Immature natural killer cell (primary cell): Measurements from ENCODE around the gene PPFIBP2. TPM values are rescaled to one million over a fixed set of nuclear protein-coding genes. Genes with fewer than 3 reads are reported as not detected.

Source experiments
- DNase-seq, 3 donors: peaks; one replicate each; pipeline ENCODE4 v3.0.0; 2022; ENCODE audit warnings: mixed read lengths in 1 of 3
- H3K27ac Mint-ChIP-seq, 6 donors: one replicate each; pipeline ENCODE4 v1.8.0; 2020; ENCODE audit warnings: mixed read lengths in 6 of 6, mild to moderate bottlenecking in 5 of 6, inconsistent platforms in 4 of 6, moderate library complexity in 3 of 6
- H3K27me3 Mint-ChIP-seq, 3 donors: one replicate each; pipeline ENCODE4 v1.8.0; 2020 to 2021; ENCODE audit warnings: low read depth in 3 of 3, mild to moderate bottlenecking in 3 of 3, mixed read lengths in 3 of 3, moderate library complexity in 3 of 3, inconsistent platforms in 1 of 3
- H3K36me3 Mint-ChIP-seq, 3 donors: one replicate each; pipeline ENCODE4 v1.8.0; 2020; ENCODE audit warnings: mixed read lengths in 3 of 3, inconsistent platforms in 2 of 3, mild to moderate bottlenecking in 2 of 3
- H3K4me1 Mint-ChIP-seq, 2 donors: one replicate each; pipeline ENCODE4 v1.8.0; 2020; ENCODE audit warnings: inconsistent platforms in 2 of 2, mild to moderate bottlenecking in 2 of 2, mixed read lengths in 2 of 2, moderate library complexity in 1 of 2
- H3K4me3 Mint-ChIP-seq, 5 donors: one replicate each; pipeline ENCODE4 v1.8.0; 2020; ENCODE audit warnings: mild to moderate bottlenecking in 5 of 5, mixed read lengths in 5 of 5, inconsistent platforms in 3 of 5, moderate library complexity in 3 of 5
- H3K9me3 Mint-ChIP-seq, 6 donors: one replicate each; pipeline ENCODE4 v1.8.0; 2020; ENCODE audit warnings: mild to moderate bottlenecking in 6 of 6, mixed read lengths in 6 of 6, inconsistent platforms in 4 of 6, moderate library complexity in 3 of 6
- polyA plus RNA-seq, 3 donors: library from polyadenylated mRNA; unstranded; fragments of 300-500 nt; fragmentation: Illumina TruSeq; gene quantifications; one replicate each; pipeline ENCODE4 v1.2.3, GENCODE V29; 2021

Gene PPFIBP2
- polyA plus RNA-seq, 3 donors from 2014 or later, result 0.52 to 5.3 (median 1.9) TPM

DNA sequence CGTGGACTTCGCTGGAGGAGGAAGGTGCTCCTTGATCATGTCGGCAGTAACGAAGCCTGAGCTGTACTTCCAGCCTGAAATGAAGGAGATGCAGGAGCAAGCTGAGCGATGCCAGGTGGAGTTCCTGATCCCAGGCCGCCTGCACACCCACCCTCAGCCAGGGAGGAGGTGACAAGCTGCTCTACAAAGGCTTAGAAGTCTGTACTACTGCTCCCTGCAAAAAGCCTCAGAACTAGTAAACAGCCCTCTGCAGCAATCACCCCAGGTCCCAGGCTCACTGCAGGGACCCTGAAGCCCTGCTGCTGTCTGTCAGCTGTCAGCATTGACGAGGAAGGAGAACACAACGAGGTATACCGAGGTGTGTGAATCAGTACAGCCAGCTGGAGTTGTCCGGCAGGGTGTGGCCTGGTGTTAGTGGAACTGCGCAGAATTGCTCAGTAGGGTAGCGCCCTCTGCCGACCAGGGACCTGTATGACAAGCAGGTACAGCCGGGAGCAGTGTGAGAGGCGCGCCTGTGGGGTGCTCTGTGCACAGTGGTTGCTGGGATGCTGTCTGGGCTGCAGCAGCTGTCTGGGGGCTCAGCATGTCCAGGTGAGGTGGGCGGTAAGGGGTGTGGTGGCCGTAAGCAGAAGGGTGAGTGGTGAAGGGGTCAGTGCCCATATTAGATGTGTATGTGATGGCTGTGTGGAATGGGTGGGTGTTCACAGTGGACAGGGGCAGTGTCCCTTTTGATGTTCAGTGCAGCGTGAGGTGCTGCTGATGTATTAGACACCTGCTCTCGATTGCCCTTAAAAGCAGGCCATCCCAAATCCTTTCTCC lies 151.9 kb downstream of the PPFIBP2 start:
- H3K36me3 Mint-ChIP-seq, result peaks cover 0 to 3% (median 0%) of the 10 kb centered on the region in 3 donors
- H3K27me3 Mint-ChIP-seq, result peaks cover 0 to 6% (median 3%) of the 10 kb centered on the region in 3 donors
- H3K4me3 Mint-ChIP-seq, result no peak overlapping the region
- H3K4me1 Mint-ChIP-seq, result no peaks in the 10 kb centered on the region
- H3K27ac Mint-ChIP-seq, result no peak overlapping the region
- peak; percentile 50 to 69 (median 61) for DNase-seq
- no peaks in the 10 kb centered on the region for H3K9me3 Mint-ChIP-seq

DNA sequence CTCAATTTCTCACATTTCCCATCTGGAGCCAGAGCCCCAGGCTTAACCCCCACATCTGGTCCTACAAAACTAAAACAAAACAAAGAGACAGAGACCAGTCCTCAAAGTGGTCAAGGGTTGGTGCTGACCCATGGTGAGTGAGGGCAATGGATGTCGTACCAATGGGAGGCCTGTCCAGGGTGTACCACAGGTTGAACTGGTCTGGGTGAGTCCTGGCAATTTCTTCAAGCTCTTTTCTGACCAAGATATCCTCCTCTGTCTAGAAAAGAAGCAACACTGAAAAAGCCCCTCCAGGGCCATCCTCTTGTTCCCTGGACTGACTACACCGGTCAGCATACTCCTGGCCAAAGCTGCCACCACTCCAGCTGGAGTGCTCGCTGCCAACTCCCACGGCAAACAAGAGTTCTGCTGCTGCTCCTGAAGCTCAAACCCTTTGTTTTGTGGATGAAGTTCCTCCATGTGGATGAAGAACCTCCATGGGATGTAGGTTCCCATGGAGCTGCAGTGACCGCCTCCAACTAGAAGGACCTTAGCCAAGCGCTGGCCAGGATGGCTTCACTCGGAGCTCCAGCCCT lies 152.6 kb downstream of the PPFIBP2 start:
- Mint-ChIP-seq H3K27me3 (peaks cover under 1 to 8% (median 6%) of the 10 kb centered on the region in 3 donors), H3K27ac (no peak overlapping the region)
- DNase-seq, result no peak

DNA sequence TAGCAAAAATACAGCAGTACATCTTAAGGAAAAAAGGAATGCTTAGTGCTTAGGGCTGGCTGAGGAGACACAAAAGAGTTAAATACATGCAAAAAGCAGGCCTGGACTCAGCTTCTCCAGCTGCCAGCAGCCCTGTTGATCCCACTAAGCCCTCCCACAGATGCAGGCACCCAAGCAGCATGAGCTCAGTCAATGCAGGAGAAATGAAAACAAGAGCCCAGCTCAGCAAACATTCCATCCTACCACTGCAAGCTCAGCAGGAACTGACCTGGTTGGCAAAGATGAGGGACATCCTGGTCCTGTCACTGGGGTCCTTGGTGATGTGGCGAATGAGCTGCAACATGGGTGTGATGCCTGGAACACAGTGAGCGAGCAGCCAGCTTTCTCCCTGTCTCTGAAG lies 153.7 kb downstream of the PPFIBP2 start:
- H3K27me3 Mint-ChIP-seq, result peaks cover 3 to 14% (median 11%) of the 10 kb centered on the region in 3 donors
- no peak for DNase-seq
- H3K36me3 Mint-ChIP-seq, result peaks cover 0 to 3% (median 0%) of the 10 kb centered on the region in 3 donors
- peaks cover 0 to 2% of the 10 kb centered on the region in 2 donors for H3K4me1 Mint-ChIP-seq
- no peak overlapping the region for H3K27ac Mint-ChIP-seq
- no peaks in the 10 kb centered on the region for H3K9me3 Mint-ChIP-seq
- no peak overlapping the region for H3K4me3 Mint-ChIP-seq

More for the DNA sequence above, 152.6 kb downstream of the PPFIBP2 start:
- Mint-ChIP-seq H3K9me3 (no peaks in the 10 kb centered on the region), H3K36me3 (peaks cover 0 to 3% (median 0%) of the 10 kb centered on the region in 3 donors), H3K4me3 (no peak overlapping the region), H3K4me1 (no peaks in the 10 kb centered on the region)

DNA sequence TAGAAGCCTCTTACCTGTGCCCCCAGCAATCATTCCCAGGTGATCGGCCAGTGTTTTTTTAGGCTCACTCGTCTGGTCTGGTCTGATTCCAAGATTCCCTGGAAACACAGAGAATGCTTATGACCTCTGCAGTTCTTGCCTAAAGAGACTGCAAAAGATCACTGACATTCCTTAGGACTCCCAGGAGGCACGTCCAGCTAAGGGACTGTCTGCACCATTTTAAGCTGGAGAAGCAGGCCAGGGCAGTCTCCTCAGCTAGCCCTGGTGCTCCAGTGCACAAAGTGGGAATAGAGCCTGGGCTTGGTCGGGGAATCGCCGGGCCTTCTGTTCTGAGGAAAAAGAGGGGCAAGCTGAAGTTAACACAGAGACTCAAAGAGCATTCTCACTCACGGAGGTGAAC lies 154.7 kb downstream of the PPFIBP2 start:
- Mint-ChIP-seq H3K9me3 (no peaks in the 10 kb centered on the region), H3K36me3 (peaks cover 0 to 3% (median 0%) of the 10 kb centered on the region in 3 donors), H3K4me3 (no peak overlapping the region), H3K4me1 (peaks cover 0 to 6% of the 10 kb centered on the region in 2 donors), H3K27me3 (peaks cover 5 to 18% (median 12%) of the 10 kb centered on the region in 3 donors), H3K27ac (no peak overlapping the region)
- DNase-seq, result no peak

DNA sequence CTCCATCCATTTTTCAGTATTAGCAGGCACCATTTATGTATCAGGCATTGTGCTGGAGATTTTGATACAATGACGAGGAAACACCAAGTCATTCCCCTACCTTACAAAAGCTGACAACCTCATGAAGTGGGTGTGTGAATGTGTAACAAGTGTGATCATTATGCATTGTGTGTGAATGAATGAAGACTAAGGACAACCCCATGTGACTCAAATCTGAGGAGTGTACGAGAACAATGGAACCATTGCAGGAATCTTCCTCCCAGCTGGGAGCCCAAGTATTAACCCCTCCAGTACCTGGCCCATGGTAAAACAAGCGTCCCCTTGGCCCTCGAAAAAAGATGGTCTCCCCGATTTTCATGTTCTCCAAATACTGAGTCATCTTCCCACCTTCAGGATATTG lies 155.1 kb downstream of the PPFIBP2 start:
- Mint-ChIP-seq H3K27me3 (peaks cover 5 to 18% (median 11%) of the 10 kb centered on the region in 3 donors), H3K36me3 (peaks cover 0 to 2% (median 0%) of the 10 kb centered on the region in 3 donors), H3K4me3 (no peak overlapping the region), H3K9me3 (no peaks in the 10 kb centered on the region), H3K27ac (no peak overlapping the region), H3K4me1 (peaks cover under 1 to 7% of the 10 kb centered on the region in 2 donors)
- no peak for DNase-seq

DNA sequence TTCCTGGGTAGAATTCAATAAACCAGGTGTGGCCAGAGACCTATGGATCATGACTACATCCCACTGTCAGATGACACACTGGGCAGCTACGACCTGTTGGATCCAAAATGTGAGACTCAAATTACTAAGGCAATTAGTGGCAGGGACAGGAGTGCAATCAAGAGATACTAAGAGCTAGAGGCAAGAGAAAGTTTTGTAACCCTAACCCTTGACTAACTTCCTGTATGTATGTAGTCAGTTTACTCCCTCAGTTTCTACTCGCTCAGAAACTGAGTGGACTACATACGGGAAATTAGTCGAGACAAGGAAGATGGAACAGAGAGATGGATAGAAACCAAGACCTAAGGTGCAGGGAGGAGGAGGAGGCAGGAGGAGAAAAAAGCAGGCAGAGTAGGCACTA lies 156.8 kb downstream of the PPFIBP2 start:
- Mint-ChIP-seq H3K36me3 (peaks cover 0 to 3% (median 0%) of the 10 kb centered on the region in 3 donors), H3K27ac (no peak overlapping the region), H3K4me1 (peaks cover 8 to 13% of the 10 kb centered on the region in 2 donors), H3K9me3 (no peaks in the 10 kb centered on the region), H3K4me3 (no peak overlapping the region), H3K27me3 (peaks cover 12 to 26% (median 17%) of the 10 kb centered on the region in 3 donors)
- DNase-seq, result no peak

DNA sequence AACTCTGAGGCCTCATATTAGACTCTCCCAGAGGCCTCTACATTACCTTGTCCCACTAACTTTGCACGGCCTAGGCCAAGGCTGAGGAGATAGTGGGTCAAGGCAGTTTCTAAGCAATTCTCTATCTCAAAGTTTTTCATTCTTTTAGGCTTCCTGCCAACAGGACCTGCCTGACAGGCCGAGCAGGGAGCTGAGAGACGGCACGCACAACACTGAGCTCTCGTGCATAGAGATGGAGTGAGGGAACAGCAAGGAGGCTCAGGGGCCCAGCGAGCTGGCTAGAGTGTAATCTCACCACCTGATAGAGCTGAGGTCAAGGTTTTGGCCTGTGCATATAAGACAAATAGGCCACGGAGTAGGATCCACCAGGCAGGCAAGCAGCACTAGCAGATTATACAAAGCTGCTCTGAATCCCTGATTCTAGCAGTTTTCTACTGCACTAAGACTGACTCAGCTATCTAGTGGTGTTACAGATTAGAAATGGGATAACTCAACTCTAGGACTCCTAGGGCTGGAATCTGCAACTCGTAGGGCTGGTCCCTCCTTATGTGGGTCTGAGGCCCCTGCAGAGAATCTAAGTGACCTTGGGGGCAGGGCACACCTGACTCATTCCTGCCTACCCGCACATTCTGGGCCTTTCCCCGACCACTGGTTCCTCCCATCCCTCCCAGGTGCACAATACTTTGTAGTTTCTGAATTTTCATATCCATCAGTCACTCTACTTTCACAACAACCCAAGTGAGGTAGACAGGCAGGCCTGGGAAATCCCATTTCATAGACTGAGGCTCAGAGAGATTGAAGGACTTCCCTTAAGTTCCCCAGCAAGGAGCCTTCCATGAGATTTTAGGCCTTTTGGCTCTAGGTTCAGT lies 157.8 kb downstream of the PPFIBP2 start:
- peaks cover 8 to 13% of the 10 kb centered on the region in 2 donors for H3K4me1 Mint-ChIP-seq
- peaks cover 0 to 3% (median 0%) of the 10 kb centered on the region in 3 donors for H3K36me3 Mint-ChIP-seq
- peak overlapping the region in 1 of 5 donors; percentile 6 for H3K4me3 Mint-ChIP-seq
- DNase-seq, result no peak
- H3K27me3 Mint-ChIP-seq, result peaks cover 13 to 27% (median 20%) of the 10 kb centered on the region in 3 donors
- H3K9me3 Mint-ChIP-seq, result no peaks in the 10 kb centered on the region
- no peak overlapping the region for H3K27ac Mint-ChIP-seq

DNA sequence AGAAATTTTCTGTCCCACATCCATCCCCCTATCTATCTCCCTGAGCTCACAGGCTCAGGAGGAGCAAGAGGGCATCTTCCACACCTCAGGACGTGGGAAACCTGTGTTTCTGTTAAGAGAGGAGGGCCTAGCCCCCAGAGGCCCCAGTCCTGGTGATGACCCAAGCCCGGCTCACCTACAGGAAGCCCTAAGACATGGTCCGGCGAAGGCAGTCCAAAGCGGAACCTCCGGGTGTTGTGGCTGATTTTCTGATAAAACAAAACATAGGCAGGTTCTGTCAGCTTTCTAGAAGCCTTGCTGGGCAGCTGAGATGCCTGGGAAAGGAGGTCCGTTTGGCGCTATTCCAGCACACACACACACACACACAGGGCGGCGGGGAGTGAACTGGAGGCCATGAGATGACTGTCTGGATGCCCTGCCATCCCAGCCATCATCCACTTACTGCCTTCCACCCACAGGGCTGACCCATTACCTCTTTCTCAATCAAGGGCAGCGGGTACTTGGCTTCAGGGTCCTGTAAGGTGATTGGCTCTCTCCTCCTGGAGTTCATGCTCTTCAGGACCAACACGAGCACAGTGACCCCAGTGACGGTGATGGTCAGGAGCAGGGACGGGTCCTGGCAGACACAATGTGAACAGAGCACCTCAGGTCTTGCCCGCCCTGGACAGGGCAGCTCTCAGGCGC lies 158.6 kb downstream of the PPFIBP2 start:
- peak overlapping the region; percentile 36 to 71 (median 60) for H3K4me3 Mint-ChIP-seq
- H3K9me3 Mint-ChIP-seq, result no peaks in the 10 kb centered on the region
- peaks cover 8 to 13% of the 10 kb centered on the region in 2 donors for H3K4me1 Mint-ChIP-seq
- no peak for DNase-seq
- peaks cover 0 to 3% (median 0%) of the 10 kb centered on the region in 3 donors for H3K36me3 Mint-ChIP-seq
- peaks cover 13 to 27% (median 20%) of the 10 kb centered on the region in 3 donors for H3K27me3 Mint-ChIP-seq
- H3K27ac Mint-ChIP-seq, result no peak overlapping the region

DNA sequence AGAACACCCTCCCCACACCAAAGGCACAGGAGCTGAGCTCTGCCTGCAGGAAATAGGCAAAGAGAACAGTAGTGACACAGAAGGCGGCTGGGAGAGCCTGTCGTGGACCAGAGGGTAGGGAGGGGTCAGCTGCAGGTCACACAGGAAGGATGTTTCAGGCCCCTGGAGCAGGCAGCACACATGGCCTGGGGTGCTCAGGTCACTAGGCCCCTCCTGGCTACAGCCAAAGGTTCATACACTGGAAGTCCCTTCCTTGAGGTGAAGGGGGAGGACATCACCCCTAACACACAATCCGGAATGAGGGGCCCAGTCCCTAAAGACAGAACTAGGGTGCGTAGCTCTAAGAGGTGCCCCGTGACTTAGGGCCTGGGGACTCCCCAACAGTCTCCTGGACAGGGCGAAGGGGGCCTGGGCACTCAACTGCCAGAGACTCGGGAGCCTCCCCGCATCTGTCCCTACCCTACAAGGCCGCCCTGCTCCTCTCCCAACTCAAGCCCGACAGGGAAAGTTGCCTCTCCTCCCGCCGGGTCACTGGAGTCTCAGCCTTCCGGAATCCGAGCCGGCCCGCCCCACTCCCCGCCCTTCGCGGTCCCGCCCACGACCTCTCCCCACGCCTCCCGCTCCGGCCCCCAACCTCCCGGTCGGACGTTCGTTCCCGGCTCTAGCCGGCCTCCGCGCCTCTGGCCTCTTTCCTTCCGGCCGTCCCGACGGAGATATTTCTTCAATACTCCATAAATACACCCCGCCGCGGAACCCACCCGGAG lies 159.3 kb downstream of the PPFIBP2 start, which contains the start of gene CYB5R2:
Gene CYB5R2 (minus strand): TSS at position 541 of the 764 bp plus-strand sequence. CDS start 675 bp downstream, outside the sequence.
- Mint-ChIP-seq H3K4me1 (peaks cover 8 to 13% of the 10 kb centered on the region in 2 donors), H3K9me3 (no peaks in the 10 kb centered on the region), H3K36me3 (peaks cover 0 to 3% (median 0%) of the 10 kb centered on the region in 3 donors), H3K27ac (no peak within 1 kb of the TSS), H3K27me3 (peaks cover 13 to 27% (median 20%) of the 10 kb centered on the region in 3 donors), H3K4me3 (peak within 1 kb of the TSS; percentile 71 to 85 (median 75))
- DNase-seq, result no peak

DNA sequence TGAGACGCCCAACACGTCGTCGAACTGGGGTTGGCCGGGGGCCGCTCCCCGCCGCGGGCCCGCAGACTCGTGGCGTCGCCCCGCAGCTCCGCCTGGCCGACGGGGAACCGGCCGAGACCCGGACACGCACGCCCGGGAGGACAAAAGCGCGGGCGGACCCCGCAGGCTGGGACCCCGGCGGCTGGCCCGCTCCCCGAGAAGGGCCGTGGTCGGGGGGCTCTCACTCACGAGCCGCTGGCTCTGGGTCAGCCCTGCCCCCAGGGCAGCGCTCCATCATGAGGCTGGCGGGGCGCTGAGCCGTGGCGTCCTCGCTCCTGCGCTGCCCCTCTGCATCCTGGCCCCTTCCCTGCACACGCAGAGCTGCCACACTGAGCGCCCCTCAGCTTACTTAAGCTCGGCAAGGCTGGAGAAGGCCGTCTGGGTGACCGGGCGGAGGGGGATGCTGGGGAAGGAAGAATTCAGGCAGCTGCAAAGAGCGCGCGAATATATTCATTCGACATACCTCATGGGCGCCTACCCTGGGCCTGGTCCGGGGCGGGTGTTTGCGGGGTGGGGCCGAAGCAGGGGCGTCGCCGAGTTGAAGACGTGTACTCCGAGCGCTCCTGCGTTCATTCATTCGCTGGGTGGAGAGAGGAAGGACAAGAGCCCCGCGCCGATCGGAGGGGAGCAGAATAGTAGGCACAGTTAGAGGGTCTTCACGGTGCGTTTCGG lies 160.1 kb downstream of the PPFIBP2 start:
- Mint-ChIP-seq H3K9me3 (no peaks in the 10 kb centered on the region), H3K36me3 (peaks cover 0 to 3% (median 0%) of the 10 kb centered on the region in 3 donors), H3K27me3 (peaks cover 13 to 30% (median 20%) of the 10 kb centered on the region in 3 donors), H3K4me3 (peak overlapping the region; percentile 71 to 85 (median 75)), H3K4me1 (peaks cover 8 to 13% of the 10 kb centered on the region in 2 donors), H3K27ac (no peak overlapping the region)
- DNase-seq, result no peak

DNA sequence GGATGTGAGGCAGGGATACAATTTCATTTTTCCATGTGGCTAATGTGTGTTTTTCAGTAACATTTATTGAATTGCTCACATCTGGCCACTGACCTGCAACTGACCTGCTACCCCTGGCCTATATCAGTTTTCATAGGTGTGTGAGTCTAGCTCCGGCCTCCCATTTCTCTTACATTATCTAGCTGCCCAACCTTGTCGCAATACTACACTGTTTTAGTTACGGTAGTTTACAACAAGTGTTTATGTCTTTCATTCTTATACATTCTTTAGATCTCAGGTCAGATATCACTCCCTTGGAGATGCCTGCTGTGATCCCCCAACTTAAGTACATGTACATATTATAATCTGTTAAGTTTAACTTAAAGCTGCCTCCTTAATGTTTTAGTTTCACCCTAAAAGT lies 161.8 kb downstream of the PPFIBP2 start:
- H3K9me3 Mint-ChIP-seq, result no peaks in the 10 kb centered on the region
- peaks cover 8 to 13% of the 10 kb centered on the region in 2 donors for H3K4me1 Mint-ChIP-seq
- H3K36me3 Mint-ChIP-seq, result peaks cover 0 to 3% (median 0%) of the 10 kb centered on the region in 3 donors
- peak overlapping the region in 1 of 5 donors; percentile 6 for H3K4me3 Mint-ChIP-seq
- peaks cover 13 to 35% (median 17%) of the 10 kb centered on the region in 3 donors for H3K27me3 Mint-ChIP-seq
- DNase-seq, result no peak
- no peak overlapping the region for H3K27ac Mint-ChIP-seq

DNA sequence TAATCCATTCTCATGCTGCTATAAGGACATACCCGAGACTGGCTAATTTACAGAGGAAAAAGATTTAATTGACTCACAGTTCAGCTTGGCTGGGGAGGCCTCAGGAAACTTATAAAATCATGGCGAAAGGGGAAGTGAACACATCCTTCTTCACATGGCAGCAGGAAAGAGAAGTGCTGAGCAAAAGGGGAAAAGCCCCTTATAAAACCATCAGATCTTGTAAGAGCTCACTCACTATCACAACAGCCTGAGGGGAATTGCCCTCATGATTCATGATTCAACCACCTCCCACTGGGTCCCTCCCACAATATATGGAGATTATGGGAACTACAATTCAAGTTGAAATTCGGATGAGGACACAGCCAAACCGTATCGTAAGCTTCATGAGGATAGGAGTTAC lies 163.3 kb downstream of the PPFIBP2 start:
- Mint-ChIP-seq H3K36me3 (peaks cover 0 to 3% (median 0%) of the 10 kb centered on the region in 3 donors), H3K4me1 (peaks cover 8 to 13% of the 10 kb centered on the region in 2 donors), H3K9me3 (no peaks in the 10 kb centered on the region), H3K27ac (no peak overlapping the region), H3K4me3 (no peak overlapping the region), H3K27me3 (peaks cover 11 to 29% (median 17%) of the 10 kb centered on the region in 3 donors)
- DNase-seq, result no peak
